ENCODE measurements around the gene FAM219A.

DNA sequence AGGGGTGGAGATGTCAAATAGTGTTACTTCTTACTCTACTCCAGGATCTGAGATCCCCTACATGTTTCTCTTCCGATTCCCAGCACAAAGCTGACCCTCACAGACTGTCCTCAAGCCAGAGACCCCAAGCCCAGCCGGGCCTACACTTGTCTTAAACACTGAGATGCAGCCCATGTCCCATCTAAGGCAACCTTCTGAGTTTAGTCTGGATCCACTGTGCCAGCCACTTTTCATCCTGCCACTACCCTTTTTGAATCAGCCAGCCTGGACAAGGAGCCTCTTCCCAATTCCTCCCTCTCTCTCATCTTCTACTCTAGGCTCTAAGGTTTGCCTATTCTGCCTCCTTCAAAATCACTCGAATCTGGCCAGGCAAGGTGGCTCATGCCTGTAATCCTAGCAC lies 75.5 kb downstream of the FAM219A start:
- TF ChIP-seq, protein P1, sequence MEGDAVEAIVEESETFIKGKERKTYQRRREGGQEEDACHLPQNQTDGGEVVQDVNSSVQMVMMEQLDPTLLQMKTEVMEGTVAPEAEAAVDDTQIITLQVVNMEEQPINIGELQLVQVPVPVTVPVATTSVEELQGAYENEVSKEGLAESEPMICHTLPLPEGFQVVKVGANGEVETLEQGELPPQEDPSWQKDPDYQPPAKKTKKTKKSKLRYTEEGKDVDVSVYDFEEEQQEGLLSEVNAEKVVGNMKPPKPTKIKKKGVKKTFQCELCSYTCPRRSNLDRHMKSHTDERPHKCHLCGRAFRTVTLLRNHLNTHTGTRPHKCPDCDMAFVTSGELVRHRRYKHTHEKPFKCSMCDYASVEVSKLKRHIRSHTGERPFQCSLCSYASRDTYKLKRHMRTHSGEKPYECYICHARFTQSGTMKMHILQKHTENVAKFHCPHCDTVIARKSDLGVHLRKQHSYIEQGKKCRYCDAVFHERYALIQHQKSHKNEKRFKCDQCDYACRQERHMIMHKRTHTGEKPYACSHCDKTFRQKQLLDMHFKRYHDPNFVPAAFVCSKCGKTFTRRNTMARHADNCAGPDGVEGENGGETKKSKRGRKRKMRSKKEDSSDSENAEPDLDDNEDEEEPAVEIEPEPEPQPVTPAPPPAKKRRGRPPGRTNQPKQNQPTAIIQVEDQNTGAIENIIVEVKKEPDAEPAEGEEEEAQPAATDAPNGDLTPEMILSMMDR (IDR thresholded peaks at IDR 0.05) = no peak
- no peak for TF ChIP-seq POLR2A (IDR thresholded peaks at IDR 0.05)

All from uterus (tissue), 2 donors.